Activated CD4-positive, alpha-beta memory T cell treated with anti-CD3 and anti-CD28 coated beads, Interleukin-2, amount 10 ng/mL, durations not matched to agents 7 days and 5 days (primary cell): ENCODE results near the gene TNPO1. TPM values are rescaled to one million over a fixed set of nuclear protein-coding genes. Genes with fewer than 3 reads are reported as not detected.

Experiments
- CTCF ChIA-PET: fragments of 350-600 bp; sonication (Branson Sonifier 250); formaldehyde crosslinking; loops from one replicate; lab custom pipeline; 2021; ENCODE audit warnings: antibody characterized with exemption, inconsistent platforms; lab: Charles Lee
- POLR2A ChIA-PET: fragments of 350-600 bp; sonication (Branson Sonifier 250); formaldehyde crosslinking; loops from one replicate; lab custom pipeline; 2021; ENCODE audit warnings: antibody characterized with exemption; lab: Charles Lee
- DNase-seq: peaks from one replicate; pipeline ENCODE4 v3.0.0-alpha.2; 2020
- H3K27ac Mint-ChIP-seq: one replicate; pipeline ENCODE4 v1.8.0; 2021; ENCODE audit warnings: mild to moderate bottlenecking, mixed read lengths
- H3K27me3 Mint-ChIP-seq: one replicate; pipeline ENCODE4 v1.8.0; 2021; ENCODE audit warnings: mixed read lengths
- H3K36me3 Mint-ChIP-seq: one replicate; pipeline ENCODE4 v1.8.0; 2021; ENCODE audit warnings: low read depth, mixed read lengths
- H3K4me1 Mint-ChIP-seq: one replicate; pipeline ENCODE4 v1.8.0; 2021; ENCODE audit warnings: mixed read lengths
- H3K4me3 Mint-ChIP-seq: one replicate; pipeline ENCODE4 v1.8.0; 2021; ENCODE audit warnings: mild to moderate bottlenecking, mixed read lengths
- H3K9me3 Mint-ChIP-seq: one replicate; pipeline ENCODE4 v1.8.0; 2021; ENCODE audit warnings: mixed read lengths
- total RNA-seq, 2 experiments: library from RNA; stranded (reverse); gene quantifications; one replicate each; pipeline ENCODE4 v1.2.3, GENCODE V29; 2021

The TNPO1 gene
- total RNA-seq, 2 experiments from 2014 or later = 67.1 to 78.3 TPM

DNA sequence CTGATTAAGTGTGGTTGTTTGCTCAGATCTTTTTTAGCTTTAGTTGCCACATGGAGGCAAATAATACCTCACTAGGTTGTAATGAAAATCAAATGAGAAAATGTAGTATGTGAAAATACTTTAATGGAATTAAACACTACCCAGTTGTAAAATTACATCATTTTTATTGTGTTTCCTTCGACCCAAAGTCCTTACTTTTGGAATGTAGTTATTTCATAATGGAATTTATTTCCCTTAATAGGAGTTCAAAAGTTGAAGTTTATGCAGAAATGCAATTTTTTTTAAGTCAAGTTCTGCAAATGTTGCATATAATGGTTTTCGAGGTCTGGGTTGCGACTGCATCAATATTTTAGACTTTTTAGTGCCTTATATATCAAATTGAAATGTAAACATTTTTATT, 31.0 kb downstream of the TNPO1 start:
- Mint-ChIP-seq H3K4me3 (peak overlapping the region; percentile 91), H3K27ac (peak overlapping the region; percentile 92), H3K9me3 (no peaks in the 10 kb centered on the region), H3K27me3 (peaks cover 2% of the 10 kb centered on the region), H3K36me3 (peaks cover 24% of the 10 kb centered on the region), H3K4me1 (peaks cover 32% of the 10 kb centered on the region)
- no peak for DNase-seq
- POLR2A ChIA-PET = interaction anchor here (1.0 to 4.5 kb wide), 2 partner anchors 13 to 29 kb away, joined by 5 to 59 read pairs; partner anchors contain the start of gene TNPO1
- CTCF ChIA-PET = interaction anchor here (1.0 kb wide), 1 partner anchor 29 kb away, joined by 6 read pairs; no protein-coding TSS in a partner anchor

DNA sequence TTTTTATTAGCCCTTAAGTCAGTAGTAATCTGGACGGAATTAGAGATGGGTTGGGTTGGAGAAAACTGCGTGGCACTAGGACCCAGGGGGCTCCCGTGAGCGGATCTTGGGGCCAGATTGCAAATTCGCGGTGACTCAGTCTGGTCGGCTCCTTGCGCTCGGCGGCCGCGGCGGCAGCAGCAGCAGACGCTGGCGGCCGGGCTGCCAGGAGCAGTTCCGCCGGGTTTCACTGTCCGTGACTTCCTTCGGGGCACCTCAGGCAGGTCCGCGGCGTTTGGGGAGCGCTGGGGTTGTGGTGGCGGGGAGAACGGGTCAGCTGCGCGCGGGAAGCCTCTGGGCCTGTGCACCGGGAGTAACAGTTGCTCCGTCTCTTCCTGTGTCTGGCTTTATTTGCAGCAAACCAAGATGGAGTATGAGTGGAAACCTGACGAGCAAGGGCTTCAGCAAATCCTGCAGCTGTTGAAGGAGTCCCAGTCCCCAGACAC, 31.6 kb downstream of the TNPO1 start:
- H3K36me3 Mint-ChIP-seq = peaks cover 28% of the 10 kb centered on the region
- peaks cover 36% of the 10 kb centered on the region for H3K4me1 Mint-ChIP-seq
- CTCF ChIA-PET = interaction anchor here (0.6 to 1.0 kb wide), 2 partner anchors 31 to 694 kb away, joined by 3 to 4 read pairs; partner anchors contain the start of gene TNPO1
- no peaks in the 10 kb centered on the region for H3K9me3 Mint-ChIP-seq
- POLR2A ChIA-PET = interaction anchor here (0.8 to 4.5 kb wide), 9 partner anchors 7 to 540 kb away, joined by 3 to 59 read pairs (median 8); partner anchors contain the start of genes FCHO2 and TNPO1
- H3K27me3 Mint-ChIP-seq = peaks cover 2% of the 10 kb centered on the region
- peak overlapping the region; percentile 91 for H3K4me3 Mint-ChIP-seq
- peak; percentile 88 for DNase-seq
- H3K27ac Mint-ChIP-seq = peak overlapping the region; percentile 92

GRCh38 chr5:72848474-72849428, 32.3 kb downstream of the TNPO1 start:
- CTCF ChIA-PET = interaction anchor here (0.6 to 1.7 kb wide), 6 partner anchors 9 to 693 kb away, joined by 3 to 7 read pairs (median 4); partner anchors contain the start of gene TNPO1
- peak overlapping the region; percentile 92 for H3K27ac Mint-ChIP-seq
- peaks cover 35% of the 10 kb centered on the region for H3K36me3 Mint-ChIP-seq
- no peaks in the 10 kb centered on the region for H3K9me3 Mint-ChIP-seq
- peak; percentile 56 for DNase-seq
- H3K4me3 Mint-ChIP-seq = peak overlapping the region; percentile 96
- POLR2A ChIA-PET = interaction anchor here (0.6 to 4.5 kb wide), 16 partner anchors 8 to 649 kb away, joined by 3 to 59 read pairs (median 5); partner anchors contain the start of genes BTF3, FCHO2, MRPS27 and PTCD2
- H3K27me3 Mint-ChIP-seq = peaks cover 2% of the 10 kb centered on the region
- H3K4me1 Mint-ChIP-seq = peaks cover 43% of the 10 kb centered on the region

GRCh38 chr5:72849546-72849945, 33.1 kb downstream of the TNPO1 start:
- H3K27ac Mint-ChIP-seq = peak overlapping the region; percentile 92
- POLR2A ChIA-PET = interaction anchor here (0.7 to 4.5 kb wide), 14 partner anchors 9 to 532 kb away, joined by 3 to 59 read pairs (median 5); partner anchors contain the start of genes FCHO2, MRPS27, PTCD2 and TNPO1
- peaks cover 45% of the 10 kb centered on the region for H3K4me1 Mint-ChIP-seq

DNA sequence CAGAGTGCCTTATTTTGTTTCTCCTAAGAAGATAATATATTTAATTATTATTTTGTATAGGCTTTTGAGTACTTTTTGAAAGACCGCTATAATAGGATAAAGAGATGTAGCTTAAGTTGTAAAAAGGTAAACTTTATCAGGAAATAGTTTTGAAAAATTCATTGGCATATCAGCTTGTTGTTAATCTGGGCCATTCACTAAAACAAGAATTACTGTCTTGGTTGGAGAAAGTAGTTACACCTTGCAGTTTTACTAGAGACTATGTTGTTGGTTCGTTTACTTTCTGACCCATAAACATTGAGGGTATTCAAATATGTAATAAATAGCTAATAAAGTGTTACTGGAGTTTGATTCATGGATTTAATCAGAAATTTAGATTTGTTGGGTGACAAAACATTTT, 33.7 kb downstream of the TNPO1 start:
- peaks cover 42% of the 10 kb centered on the region for H3K36me3 Mint-ChIP-seq
- POLR2A ChIA-PET = interaction anchor here (0.8 to 4.5 kb wide), 7 partner anchors 9 to 530 kb away, joined by 3 to 59 read pairs (median 11); partner anchors contain the start of genes MRPS27, PTCD2 and TNPO1

More at GRCh38 chr5:72849546-72849945, 33.1 kb downstream of the TNPO1 start:
- Mint-ChIP-seq H3K4me3 (peak overlapping the region; percentile 96), H3K36me3 (peaks cover 42% of the 10 kb centered on the region), H3K9me3 (no peaks in the 10 kb centered on the region), H3K27me3 (no peaks in the 10 kb centered on the region)
- CTCF ChIA-PET = interaction anchor here (1.0 to 1.7 kb wide), 4 partner anchors 8 to 47 kb away, joined by 4 to 7 read pairs (median 5); partner anchors contain the start of gene TNPO1
- no peak for DNase-seq

DNA sequence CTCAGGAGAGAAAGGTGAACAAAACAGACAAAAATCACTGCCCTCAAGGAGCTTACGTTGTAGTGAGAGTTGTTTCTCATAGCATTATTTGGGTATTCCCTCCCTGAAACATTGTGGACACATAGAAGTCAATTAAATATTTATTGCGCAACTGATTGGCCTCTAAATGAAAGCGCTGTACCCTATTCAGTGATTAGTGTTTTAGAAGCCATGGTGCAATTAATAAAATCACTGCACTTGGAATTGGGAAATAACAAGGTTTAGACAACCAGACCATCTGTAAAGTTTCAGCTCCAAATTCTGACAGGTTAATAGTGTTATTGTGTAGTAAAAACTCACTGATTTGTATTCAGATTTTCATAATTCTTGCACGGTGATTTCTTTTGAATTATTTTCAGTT, 35.9 kb downstream of the TNPO1 start:
- Mint-ChIP-seq H3K9me3 (no peaks in the 10 kb centered on the region), H3K4me3 (no peak overlapping the region), H3K4me1 (peaks cover 50% of the 10 kb centered on the region), H3K36me3 (peaks cover 61% of the 10 kb centered on the region), H3K27me3 (no peaks in the 10 kb centered on the region), H3K27ac (no peak overlapping the region)
- ChIA-PET CTCF (no interaction called here), POLR2A (no interaction called here)
- no peak for DNase-seq

More for the DNA sequence above, 33.7 kb downstream of the TNPO1 start:
- H3K4me3 Mint-ChIP-seq = peak overlapping the region; percentile 96
- DNase-seq = no peak
- H3K9me3 Mint-ChIP-seq = no peaks in the 10 kb centered on the region
- H3K27ac Mint-ChIP-seq = no peak overlapping the region
- CTCF ChIA-PET = interaction anchor here (0.9 to 1.7 kb wide), 4 partner anchors 30 to 47 kb away, joined by 4 to 7 read pairs (median 6); partner anchors contain the start of gene TNPO1
- H3K27me3 Mint-ChIP-seq = no peaks in the 10 kb centered on the region
- peaks cover 45% of the 10 kb centered on the region for H3K4me1 Mint-ChIP-seq

- POLR2A ChIA-PET = interaction anchor here (0.7 kb wide), 1 partner anchor 38 kb away, joined by 3 read pairs; the partner anchor contains the start of gene TNPO1
Observed at GRCh38 chr5:72854419-72854818, 38.0 kb downstream of the TNPO1 start.

GRCh38 chr5:72855821-72856220, 39.4 kb downstream of the TNPO1 start:
- H3K27ac Mint-ChIP-seq = no peak overlapping the region
- POLR2A ChIA-PET = no interaction called here
- peaks cover 57% of the 10 kb centered on the region for H3K36me3 Mint-ChIP-seq
- peaks cover 35% of the 10 kb centered on the region for H3K4me1 Mint-ChIP-seq
- no peak overlapping the region for H3K4me3 Mint-ChIP-seq
- H3K9me3 Mint-ChIP-seq = no peaks in the 10 kb centered on the region
- CTCF ChIA-PET = no interaction called here
- no peak for DNase-seq
- H3K27me3 Mint-ChIP-seq = no peaks in the 10 kb centered on the region

More at GRCh38 chr5:72854419-72854818, 38.0 kb downstream of the TNPO1 start:
- Mint-ChIP-seq H3K4me3 (no peak overlapping the region), H3K36me3 (peaks cover 63% of the 10 kb centered on the region), H3K9me3 (no peaks in the 10 kb centered on the region), H3K27me3 (no peaks in the 10 kb centered on the region), H3K4me1 (peaks cover 47% of the 10 kb centered on the region), H3K27ac (no peak overlapping the region)
- no peak for DNase-seq
- CTCF ChIA-PET = no interaction called here

DNA sequence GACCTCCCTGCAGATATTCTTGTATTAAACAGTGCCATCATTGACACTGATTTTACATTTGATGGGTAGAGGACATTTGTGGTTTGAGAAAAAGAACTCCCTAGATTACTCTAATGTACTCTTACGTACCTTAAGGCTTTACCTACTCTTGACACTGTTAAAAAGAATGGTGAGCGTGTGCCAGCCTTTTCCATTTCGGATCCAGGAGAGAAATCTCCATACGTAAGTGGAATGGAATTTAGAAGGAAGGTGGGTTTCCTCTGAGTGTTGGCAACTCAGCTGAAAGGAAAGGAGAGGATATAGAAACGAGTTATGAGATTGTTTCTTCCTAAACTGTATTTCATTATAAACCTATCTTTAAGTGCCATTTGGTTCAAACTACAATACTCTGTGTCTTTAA, 40.9 kb downstream of the TNPO1 start:
- ChIA-PET CTCF (interaction anchor here (1.0 to 1.2 kb wide), 2 partner anchors 8 to 39 kb away, joined by 4 read pairs; no protein-coding TSS in a partner anchor), POLR2A (interaction anchor here (2.0 kb wide), 1 partner anchor 9 kb away, joined by 8 read pairs; no protein-coding TSS in a partner anchor)
- peaks cover 62% of the 10 kb centered on the region for H3K36me3 Mint-ChIP-seq
- peaks cover 25% of the 10 kb centered on the region for H3K4me1 Mint-ChIP-seq
- no peak for DNase-seq
- H3K27ac Mint-ChIP-seq = no peak overlapping the region
- no peak overlapping the region for H3K4me3 Mint-ChIP-seq
- H3K9me3 Mint-ChIP-seq = no peaks in the 10 kb centered on the region
- no peaks in the 10 kb centered on the region for H3K27me3 Mint-ChIP-seq

GRCh38 chr5:72859127-72859526, 42.7 kb downstream of the TNPO1 start:
- no peaks in the 10 kb centered on the region for H3K9me3 Mint-ChIP-seq
- no peaks in the 10 kb centered on the region for H3K27me3 Mint-ChIP-seq
- H3K27ac Mint-ChIP-seq = no peak overlapping the region
- H3K36me3 Mint-ChIP-seq = peaks cover 56% of the 10 kb centered on the region
- ChIA-PET CTCF (no interaction called here), POLR2A (interaction anchor here (0.7 to 0.8 kb wide), 2 partner anchors 10 to 12 kb away, joined by 3 read pairs; no protein-coding TSS in a partner anchor)
- no peak for DNase-seq
- H3K4me3 Mint-ChIP-seq = no peak overlapping the region
- H3K4me1 Mint-ChIP-seq = peaks cover 12% of the 10 kb centered on the region

DNA sequence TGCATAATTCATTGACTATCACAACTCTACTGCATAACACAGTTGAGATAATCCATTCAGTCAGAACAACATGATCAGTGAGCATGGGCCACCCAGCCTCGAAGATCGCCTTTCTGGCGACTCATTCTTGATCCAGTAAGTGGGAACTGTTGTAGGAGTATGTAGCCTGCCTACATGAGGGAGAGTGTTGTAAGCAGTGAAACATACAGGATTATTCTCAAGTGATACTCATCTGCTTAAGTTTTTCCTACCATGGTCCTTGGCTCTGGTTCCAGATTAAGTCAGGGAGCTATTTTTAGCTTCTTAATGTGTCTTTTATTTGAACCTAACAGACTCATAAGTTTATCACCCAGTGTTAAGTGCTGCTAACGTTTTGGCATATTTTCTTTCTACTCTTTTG, 44.0 kb downstream of the TNPO1 start:
- CTCF ChIA-PET = no interaction called here
- Mint-ChIP-seq H3K36me3 (peaks cover 53% of the 10 kb centered on the region), H3K9me3 (no peaks in the 10 kb centered on the region), H3K4me1 (peaks cover 11% of the 10 kb centered on the region), H3K27me3 (no peaks in the 10 kb centered on the region), H3K4me3 (no peak overlapping the region), H3K27ac (no peak overlapping the region)
- DNase-seq = no peak
- POLR2A ChIA-PET = interaction anchor here (3.1 kb wide), 1 partner anchor 11 kb away, joined by 15 read pairs; no protein-coding TSS in a partner anchor

DNA sequence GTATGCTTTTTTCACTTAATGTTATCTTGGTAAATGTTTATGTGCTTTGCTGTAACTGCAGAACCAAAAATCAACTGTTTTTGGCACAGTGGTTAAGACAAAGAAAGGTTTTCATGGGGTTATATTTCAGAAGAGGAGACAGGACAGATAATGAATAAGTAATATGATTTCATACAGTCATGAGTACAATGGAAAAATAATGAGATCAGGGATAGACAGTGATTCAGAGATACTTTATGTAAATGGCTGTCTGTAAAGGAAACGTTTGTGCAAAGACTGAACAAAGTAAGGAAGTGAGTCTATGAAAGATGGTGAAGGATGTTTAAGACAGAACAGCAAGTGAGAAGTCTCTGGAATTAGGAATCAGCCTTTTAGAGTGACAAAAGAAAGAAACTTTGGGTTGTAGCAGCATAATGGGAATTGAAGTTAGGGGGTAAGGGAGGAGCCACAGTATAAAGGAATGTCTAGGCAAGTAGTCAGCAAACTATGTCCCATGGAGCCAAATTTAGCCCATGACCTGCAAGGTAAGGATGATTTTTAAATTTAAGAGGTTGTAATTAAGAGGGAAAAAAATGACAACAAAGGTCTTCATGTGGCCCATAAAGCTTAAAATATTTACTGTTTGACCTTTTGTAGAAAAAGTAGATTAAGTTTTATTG, 55.0 kb downstream of the TNPO1 start:
- H3K9me3 Mint-ChIP-seq = no peaks in the 10 kb centered on the region
- H3K4me1 Mint-ChIP-seq = peaks cover 5% of the 10 kb centered on the region
- no peak overlapping the region for H3K4me3 Mint-ChIP-seq
- H3K27me3 Mint-ChIP-seq = no peaks in the 10 kb centered on the region
- ChIA-PET CTCF (no interaction called here), POLR2A (interaction anchor here (1.4 kb wide), 1 partner anchor 12 kb away, joined by 3 read pairs; no protein-coding TSS in a partner anchor)
- H3K27ac Mint-ChIP-seq = peak overlapping the region; percentile 33
- peaks cover 55% of the 10 kb centered on the region for H3K36me3 Mint-ChIP-seq
- DNase-seq = no peak
